ENCODE results near the gene CFDP1. TPM values are rescaled to one million over a fixed set of nuclear protein-coding genes. Genes with fewer than 3 reads are reported as not detected.
A peak's percentile ranks its signal among the peaks of the same experiment; 100 is the strongest.

The CFDP1 gene
- total and polyA plus RNA-seq, 2 of the 13 experiments (the other 11 are each of a cell fraction or from before 2014, with no cell fraction given) = 78.6 to 153 TPM

DNA sequence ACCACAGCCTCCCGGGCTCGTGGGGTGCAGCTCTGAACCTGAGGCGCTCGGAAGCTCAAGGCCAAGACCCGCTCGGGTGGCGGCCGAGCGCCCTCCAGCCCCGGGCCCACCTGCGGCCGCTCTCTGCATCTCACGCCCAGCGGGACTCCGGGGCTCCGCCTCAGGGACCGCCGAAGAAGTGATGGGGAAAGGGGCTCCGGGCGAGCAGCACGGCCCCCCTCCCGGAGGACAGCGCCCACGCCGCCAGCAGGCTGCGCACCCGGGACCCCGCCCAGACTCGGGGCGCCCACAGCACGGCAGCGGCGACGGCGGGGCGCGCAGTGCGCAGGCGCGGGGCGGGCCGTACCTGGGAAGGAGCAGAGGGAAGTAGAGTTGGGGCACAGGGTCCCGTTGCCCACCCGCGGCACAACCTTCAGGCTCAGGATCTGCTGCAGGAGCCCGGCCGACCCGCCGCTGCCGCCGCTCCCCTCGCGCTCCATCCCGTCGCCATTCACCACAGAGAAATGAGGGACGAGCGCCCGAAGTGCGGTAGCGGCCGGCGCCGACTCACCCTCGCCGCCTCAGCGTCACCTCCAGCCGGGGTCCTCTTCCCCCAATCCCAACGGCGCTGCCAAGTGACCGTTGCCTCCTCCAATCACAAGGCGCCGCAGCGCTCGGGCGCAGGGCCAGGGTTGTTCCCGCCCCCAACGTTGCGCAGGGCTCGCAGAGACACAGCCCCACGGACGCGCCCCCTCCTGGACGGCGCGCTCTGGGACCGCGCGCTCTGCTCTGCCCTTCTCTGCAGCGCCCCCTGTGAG lies 31.0 kb upstream of the CFDP1 start, which contains the start of gene TMEM170A (continued):
- no peak for TF ChIP-seq CENPX (CRISPR knock-in tag; IDR thresholded peaks at IDR 0.05)
- TF ChIP-seq, protein P1, sequence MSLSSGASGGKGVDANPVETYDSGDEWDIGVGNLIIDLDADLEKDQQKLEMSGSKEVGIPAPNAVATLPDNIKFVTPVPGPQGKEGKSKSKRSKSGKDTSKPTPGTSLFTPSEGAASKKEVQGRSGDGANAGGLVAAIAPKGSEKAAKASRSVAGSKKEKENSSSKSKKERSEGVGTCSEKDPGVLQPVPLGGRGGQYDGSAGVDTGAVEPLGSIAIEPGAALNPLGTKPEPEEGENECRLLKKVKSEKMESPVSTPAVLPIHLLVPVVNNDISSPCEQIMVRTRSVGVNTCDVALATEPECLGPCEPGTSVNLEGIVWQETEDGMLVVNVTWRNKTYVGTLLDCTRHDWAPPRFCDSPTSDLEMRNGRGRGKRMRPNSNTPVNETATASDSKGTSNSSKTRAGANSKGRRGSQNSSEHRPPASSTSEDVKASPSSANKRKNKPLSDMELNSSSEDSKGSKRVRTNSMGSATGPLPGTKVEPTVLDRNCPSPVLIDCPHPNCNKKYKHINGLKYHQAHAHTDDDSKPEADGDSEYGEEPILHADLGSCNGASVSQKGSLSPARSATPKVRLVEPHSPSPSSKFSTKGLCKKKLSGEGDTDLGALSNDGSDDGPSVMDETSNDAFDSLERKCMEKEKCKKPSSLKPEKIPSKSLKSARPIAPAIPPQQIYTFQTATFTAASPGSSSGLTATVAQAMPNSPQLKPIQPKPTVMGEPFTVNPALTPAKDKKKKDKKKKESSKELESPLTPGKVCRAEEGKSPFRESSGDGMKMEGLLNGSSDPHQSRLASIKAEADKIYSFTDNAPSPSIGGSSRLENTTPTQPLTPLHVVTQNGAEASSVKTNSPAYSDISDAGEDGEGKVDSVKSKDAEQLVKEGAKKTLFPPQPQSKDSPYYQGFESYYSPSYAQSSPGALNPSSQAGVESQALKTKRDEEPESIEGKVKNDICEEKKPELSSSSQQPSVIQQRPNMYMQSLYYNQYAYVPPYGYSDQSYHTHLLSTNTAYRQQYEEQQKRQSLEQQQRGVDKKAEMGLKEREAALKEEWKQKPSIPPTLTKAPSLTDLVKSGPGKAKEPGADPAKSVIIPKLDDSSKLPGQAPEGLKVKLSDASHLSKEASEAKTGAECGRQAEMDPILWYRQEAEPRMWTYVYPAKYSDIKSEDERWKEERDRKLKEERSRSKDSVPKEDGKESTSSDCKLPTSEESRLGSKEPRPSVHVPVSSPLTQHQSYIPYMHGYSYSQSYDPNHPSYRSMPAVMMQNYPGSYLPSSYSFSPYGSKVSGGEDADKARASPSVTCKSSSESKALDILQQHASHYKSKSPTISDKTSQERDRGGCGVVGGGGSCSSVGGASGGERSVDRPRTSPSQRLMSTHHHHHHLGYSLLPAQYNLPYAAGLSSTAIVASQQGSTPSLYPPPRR (CRISPR knock-in tag; IDR thresholded peaks at IDR 0.05; ENCODE audit: borderline replicate concordance) = no peak; the same call in none of the 2 replicates
- peak; percentile 49; the same call in 1 of the 2 replicates for TF ChIP-seq HCFC1 (IDR thresholded peaks at IDR 0.05; ENCODE audit: low read depth, low read length)
- peak; percentile 79; the same call in 1 of the 2 replicates for TF ChIP-seq ZNF672 (CRISPR knock-in tag; IDR thresholded peaks at IDR 0.05)
- TF ChIP-seq ZBTB42 (CRISPR knock-in tag; IDR thresholded peaks at IDR 0.05) = peak; percentile 93
- TF ChIP-seq, protein P2, sequence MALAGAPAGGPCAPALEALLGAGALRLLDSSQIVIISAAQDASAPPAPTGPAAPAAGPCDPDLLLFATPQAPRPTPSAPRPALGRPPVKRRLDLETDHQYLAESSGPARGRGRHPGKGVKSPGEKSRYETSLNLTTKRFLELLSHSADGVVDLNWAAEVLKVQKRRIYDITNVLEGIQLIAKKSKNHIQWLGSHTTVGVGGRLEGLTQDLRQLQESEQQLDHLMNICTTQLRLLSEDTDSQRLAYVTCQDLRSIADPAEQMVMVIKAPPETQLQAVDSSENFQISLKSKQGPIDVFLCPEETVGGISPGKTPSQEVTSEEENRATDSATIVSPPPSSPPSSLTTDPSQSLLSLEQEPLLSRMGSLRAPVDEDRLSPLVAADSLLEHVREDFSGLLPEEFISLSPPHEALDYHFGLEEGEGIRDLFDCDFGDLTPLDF (CRISPR knock-in tag; IDR thresholded peaks at IDR 0.05) = peak; percentile 93
- peak; percentile 71 for TF ChIP-seq MIXL1 (CRISPR knock-in tag; IDR thresholded peaks at IDR 0.05)
- peak; percentile 74; the same call in 1 of the 2 replicates for TF ChIP-seq ZNF709 (CRISPR knock-in tag; IDR thresholded peaks at IDR 0.05)
- peak; percentile 92 for TF ChIP-seq THAP11 (CRISPR knock-in tag; IDR thresholded peaks at IDR 0.05)
- peak; percentile 85 for TF ChIP-seq ZBTB7A (CRISPR knock-in tag; IDR thresholded peaks at IDR 0.05)
- no peak; the same call in 1 of the 2 replicates for TF ChIP-seq STAT5B (CRISPR knock-in tag; IDR thresholded peaks at IDR 0.05)
- TF ChIP-seq RAD51 (IDR thresholded peaks at IDR 0.05; ENCODE audit: borderline replicate concordance) = no peak
- no peak for TF ChIP-seq ZZZ3 (CRISPR knock-in tag; IDR thresholded peaks at IDR 0.05; ENCODE audit: borderline replicate concordance)
- TF ChIP-seq ZNF296 (CRISPR knock-in tag; conservative IDR thresholded peaks at IDR 0.05) = peak; percentile 65; the same call in 1 of the 2 replicates
- no peak for TF ChIP-seq ZNF570 (CRISPR knock-in tag; IDR thresholded peaks at IDR 0.05; ENCODE audit: borderline replicate concordance)
- TF ChIP-seq DPF2 (CRISPR knock-in tag; IDR thresholded peaks at IDR 0.05; ENCODE audit: borderline replicate concordance, low read depth) = no peak
- no peak for TF ChIP-seq ZFYVE20 (CRISPR knock-in tag; IDR thresholded peaks at IDR 0.05; ENCODE audit: borderline replicate concordance, low read depth)
- no peak; the same call in 1 of the 2 replicates for TF ChIP-seq MAF1 (CRISPR knock-in tag; IDR thresholded peaks at IDR 0.05; ENCODE audit: borderline replicate concordance)
- TF ChIP-seq ZNF451 (CRISPR knock-in tag; IDR thresholded peaks at IDR 0.05) = peak; percentile 85
- TF ChIP-seq MLLT10 (CRISPR knock-in tag; IDR thresholded peaks at IDR 0.05) = no peak
- TF ChIP-seq MEIS2 (CRISPR knock-in tag; IDR thresholded peaks at IDR 0.05) = peak; percentile 78; the same call in 1 of the 2 replicates
- peak; percentile 29; the same call in 1 of the 2 replicates for TF ChIP-seq ATF3 (CRISPR knock-in tag; IDR thresholded peaks at IDR 0.05)
- TF ChIP-seq SMARCC2 (IDR thresholded peaks at IDR 0.05) = no peak; the same call in 1 of the 2 replicates
- TF ChIP-seq KLF11 (CRISPR knock-in tag; IDR thresholded peaks at IDR 0.05) = peak; percentile 94
- TF ChIP-seq KDM4B (CRISPR knock-in tag; IDR thresholded peaks at IDR 0.05) = peak; percentile 97
- peak; percentile 98 for TF ChIP-seq NFYC (CRISPR knock-in tag; IDR thresholded peaks at IDR 0.05)

Measured in HepG2 (cell line).